Activated CD4-positive, alpha-beta T cell treated with anti-CD3 and anti-CD28 coated beads, Interleukin-2, amount 50 U/mL, for 1 hour (primary cell): Measurements from ENCODE around the gene KRTAP5-11.
A peak's percentile ranks its signal among the peaks of the same experiment; 100 is the strongest.
"Not testable (repeated sequence)": the region's sequence is repeated elsewhere in the genome, so short reads cannot be mapped to it uniquely, and the experiment has no call there.

Experiments
- DNase-seq: peaks from one replicate; pipeline ENCODE4 v3.0.0-alpha.2; 2020

KRTAP5-11 gene

DNA sequence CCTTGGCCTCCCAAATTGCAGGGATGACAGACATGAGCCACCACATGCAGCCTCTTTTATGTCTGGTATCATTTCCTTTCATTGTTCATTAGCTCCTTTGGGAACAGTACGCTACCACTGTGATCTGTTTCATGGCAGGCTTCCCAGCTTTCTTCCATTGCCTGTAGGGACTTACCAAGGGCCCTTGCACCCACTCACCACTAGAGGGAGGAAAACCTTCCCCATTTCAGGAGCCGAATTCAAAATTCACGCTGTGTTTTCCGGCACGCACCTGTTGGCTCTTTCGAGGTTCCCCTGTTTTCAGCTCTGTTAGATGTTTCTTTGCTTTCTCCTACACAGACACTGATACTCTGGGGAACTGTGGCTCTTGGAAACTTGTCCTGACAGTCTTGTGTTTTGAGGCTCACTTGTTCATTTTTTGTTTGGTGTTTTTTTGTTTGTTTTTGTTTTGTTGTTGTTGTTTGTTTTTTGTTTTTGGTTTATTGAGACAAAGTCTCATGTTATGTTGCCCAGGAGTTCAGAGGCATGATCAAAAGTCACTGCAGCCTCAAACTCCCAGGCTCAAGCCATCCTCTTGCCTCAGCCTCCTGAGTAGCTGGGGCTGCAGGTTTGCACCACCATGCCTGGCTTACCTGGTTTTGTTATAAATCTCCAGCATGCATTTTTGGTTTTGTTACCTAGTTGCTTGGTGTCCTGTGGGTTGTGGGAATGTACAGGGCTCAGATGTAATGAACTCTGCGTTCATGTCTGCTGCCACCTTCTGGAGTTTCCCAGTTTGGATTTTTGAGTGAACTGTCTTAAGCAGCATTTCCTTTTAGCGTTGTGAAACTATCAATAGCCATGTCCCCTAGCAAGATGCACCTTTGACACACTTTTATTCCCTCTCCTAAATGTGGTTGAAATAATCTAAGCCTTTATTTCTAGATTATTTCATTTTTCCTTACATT, 2.3 kb downstream of the KRTAP5-11 start:
- DNase-seq: peak; percentile 7

DNA sequence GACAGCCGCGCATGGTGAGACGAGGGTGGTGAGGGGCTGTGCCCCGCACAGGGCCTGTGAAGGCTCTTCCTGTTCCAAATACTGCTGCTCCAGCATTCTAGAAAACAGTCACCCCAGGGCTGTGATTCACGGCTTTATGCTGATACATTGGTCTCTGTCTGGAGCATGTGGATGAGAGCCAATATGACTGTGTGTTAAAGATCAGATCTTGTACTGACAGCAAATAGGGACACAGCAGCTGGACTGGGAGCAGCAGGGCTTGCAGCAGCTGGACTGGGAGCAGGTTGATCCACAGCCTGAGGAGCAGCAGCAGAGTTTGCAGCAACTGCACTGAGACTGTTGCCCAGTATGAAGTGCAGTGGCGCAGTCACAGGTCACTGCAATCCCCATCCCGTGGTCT, 3.2 kb downstream of the KRTAP5-11 start:
- not testable (repeated sequence) for DNase-seq

DNA sequence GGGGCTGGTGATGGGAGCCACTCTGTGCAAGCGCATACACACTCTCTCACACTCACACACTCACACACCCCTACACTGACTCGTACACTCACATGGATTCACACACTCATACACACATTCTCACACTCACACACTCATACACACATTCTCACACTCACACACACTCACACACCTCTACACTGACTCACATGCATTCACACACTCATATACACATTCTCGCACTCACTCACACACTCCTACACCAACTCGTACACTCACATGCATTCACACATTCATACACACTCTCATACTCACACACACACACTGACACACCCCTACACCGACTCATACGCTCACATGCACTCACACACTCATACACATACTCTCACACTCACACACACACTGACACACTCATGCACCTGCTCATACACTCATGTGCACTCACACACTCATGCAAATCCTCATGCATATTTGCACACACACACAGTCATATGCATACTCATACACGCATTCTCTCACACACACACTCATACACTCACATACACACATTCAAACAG, 5.1 kb downstream of the KRTAP5-11 start:
- no peak for DNase-seq

DNA sequence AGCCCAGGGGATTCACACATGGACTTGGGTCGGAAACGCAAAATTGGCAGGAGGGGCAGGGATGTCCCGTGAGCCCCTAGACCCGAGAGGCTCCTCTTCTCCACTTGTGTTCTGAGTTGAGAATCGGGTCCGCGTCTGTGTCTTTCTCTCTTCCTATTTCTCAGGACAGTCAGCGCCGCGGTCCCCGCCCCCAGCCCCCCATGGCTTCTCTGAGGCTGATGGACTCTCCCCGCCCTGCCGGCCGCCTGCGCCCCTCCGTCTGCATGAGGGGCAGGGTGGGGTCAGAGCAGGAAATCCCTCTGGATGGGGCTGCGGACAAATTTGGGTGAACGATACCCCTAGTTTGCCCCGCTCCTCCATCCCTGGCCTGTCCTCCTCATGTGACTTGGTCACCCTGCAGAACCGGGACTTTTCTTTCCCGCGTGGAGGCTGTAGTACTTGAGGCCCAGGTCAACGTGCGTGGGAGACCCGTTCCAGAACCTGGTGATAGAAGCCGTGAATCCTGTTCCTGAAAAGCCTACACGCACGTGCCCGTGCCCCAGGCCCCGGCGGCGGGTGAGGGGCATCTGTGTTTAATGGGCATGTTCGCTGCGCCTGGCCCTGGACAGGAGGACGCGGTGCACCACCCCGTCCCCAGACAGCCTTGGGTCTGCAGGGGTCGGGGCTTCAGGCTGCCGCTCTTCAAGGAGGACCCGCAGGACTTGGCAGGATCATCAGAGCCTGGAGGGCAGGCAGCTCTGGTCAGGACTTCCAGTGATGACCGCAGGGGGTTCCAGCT, 5.8 kb downstream of the KRTAP5-11 start:
- DNase-seq: not testable (repeated sequence)

DNA sequence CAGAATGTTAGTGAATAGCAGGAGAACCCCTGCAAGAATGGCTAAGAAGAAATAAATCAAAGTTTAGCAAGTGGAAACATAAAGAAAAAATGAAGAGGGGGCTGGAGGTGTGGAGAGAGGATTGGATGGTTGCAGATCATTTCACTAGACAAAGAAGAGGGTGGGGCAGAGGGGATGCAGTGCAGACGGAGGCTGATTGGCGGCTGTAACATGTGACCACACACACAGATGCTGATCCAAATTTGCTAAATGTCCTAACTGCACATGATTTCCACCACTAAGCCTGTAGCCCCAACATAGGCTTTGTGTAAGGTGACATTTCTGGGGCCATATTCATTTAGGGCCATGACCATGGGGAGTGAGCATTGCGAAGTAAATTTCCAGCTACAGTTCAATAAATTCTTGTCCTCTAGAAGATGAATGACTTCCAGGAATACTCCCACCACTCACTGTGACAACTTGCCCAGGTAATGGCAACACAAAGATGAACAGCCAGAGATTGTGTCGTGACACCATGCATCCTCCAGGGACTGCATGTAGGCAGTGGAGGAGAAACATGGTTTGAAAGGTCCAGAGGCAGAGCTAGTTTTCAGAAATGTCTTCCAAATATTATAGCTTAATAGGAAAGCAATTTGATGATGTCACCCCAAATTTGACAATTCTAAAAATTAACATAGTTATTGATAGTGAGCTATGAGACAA, 6.8 kb downstream of the KRTAP5-11 start:
- no peak for DNase-seq

DNA sequence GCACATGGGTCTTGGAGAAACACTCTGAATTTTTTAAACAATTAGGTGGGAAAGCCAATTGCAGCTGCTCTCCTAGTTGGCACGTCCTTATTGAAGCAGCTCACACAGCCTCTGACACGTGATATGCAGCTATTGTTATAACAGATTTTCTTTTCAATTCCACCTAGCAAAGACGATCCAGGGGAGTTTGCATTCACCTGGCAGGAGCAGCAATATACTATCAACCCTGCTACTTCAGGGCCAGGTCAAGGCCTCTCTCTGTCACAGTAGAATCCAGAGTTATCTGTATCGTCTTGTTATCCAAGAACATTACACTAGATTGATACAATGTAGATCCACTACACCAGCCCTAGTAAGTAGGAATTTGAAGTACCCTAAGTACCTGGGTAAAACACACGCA, 8.3 kb downstream of the KRTAP5-11 start:
- DNase-seq: no peak

DNA sequence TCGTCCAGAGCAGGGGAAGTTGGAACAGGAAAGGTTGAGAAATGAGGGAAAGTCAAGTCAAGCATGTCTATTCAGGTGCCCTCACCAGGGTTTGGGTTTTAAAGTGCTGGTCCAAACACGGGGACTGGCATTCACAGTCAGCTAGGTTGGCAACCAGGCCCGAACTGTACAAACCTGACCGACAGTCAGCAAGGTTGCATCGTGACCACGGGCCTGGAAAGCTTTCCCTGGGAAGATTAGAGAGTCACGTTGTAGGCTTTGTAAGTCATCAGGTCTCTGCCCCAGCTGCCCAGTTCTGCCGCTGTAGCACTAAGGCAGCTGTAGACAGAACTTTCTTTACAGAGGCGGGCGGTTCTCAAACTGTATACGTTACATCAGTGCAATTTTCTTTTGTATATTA, 9.9 kb downstream of the KRTAP5-11 start:
- no peak for DNase-seq

DNA sequence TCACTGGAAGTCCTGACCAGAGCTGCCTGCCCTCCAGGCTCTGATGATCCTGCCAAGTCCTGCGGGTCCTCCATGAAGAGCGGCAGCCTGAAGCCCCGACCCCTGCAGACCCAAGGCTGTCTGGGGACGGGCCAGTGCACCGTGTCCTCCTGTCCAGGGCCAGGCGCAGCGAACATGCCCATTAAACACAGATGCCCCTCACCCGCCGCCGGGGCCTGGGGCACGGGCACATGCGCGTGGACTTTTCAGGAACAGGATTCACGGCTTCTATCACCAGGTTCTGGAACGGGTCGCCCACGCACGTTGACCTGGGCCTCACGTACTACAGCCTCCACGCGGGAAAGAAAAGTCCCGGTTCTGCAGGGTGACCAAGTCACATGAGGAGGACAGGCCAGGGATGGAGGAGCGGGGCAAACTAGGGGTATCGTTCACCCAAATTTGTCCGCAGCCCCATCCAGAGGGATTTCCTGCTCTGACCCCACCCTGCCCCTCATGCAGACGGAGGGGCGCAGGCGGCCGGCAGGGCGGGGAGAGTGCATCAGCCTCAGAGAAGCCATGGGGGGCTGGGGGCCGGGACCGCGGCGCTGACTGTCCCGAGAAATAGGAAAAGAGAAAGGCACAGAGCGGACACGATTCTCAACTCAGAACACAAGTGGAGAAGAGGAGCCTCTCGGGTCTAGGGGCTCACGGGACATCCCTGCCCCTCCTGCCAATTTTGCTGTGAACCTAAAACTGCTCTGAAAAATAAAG, 11.4 kb downstream of the KRTAP5-11 start:
- DNase-seq: not testable (repeated sequence)

DNA sequence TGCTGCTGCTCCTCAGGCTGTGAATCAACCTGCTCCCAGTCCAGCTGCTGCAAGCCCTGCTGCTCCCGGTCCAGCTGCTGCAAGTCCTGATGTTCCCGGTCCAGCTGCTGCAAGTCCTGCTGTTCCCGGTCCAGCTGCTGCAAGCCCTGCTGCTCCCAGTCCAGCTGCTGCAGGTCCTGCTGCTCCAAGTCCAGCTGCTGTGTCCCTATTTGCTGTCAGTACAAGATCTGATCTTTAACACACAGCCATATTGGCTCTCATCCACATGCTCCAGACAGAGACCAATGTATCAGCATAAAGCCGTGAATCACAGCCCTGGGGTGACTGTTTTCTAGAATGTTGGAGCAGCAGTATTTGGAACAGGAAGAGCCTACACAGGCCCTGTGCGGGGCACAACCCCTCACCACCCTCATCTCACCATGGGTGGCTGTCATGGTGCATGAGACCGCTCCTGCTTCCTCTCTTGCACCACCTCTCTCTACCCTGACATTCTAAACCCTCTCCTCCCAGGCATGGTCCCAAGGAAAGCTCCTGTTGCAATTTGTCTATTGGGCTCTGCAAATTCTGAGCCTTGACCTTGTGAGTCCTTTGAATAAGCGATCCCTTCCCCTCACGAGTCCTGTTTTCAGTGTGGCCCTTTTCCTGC, 13.8 kb downstream of the KRTAP5-11 start:
- DNase-seq: no peak

DNA sequence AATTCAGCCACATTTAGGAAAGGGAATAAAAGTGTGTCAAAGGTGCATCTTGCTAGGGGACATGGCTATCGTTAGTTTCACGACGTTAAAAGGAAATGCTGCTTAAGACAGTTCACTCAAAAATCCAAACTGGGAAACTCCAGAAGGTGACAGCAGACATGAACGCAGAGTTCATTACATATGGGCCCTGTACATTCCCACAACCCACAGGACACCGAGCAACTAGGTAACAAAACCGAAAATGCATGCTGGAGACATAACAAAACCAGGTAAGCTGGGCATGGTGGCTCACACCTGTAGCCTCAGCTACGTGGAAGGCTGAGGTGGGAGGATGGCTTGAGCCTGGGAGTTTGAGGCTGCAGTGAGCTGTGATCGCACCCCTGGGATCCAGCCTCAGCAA, 15.0 kb downstream of the KRTAP5-11 start:
- DNase-seq: not testable (repeated sequence)

DNA sequence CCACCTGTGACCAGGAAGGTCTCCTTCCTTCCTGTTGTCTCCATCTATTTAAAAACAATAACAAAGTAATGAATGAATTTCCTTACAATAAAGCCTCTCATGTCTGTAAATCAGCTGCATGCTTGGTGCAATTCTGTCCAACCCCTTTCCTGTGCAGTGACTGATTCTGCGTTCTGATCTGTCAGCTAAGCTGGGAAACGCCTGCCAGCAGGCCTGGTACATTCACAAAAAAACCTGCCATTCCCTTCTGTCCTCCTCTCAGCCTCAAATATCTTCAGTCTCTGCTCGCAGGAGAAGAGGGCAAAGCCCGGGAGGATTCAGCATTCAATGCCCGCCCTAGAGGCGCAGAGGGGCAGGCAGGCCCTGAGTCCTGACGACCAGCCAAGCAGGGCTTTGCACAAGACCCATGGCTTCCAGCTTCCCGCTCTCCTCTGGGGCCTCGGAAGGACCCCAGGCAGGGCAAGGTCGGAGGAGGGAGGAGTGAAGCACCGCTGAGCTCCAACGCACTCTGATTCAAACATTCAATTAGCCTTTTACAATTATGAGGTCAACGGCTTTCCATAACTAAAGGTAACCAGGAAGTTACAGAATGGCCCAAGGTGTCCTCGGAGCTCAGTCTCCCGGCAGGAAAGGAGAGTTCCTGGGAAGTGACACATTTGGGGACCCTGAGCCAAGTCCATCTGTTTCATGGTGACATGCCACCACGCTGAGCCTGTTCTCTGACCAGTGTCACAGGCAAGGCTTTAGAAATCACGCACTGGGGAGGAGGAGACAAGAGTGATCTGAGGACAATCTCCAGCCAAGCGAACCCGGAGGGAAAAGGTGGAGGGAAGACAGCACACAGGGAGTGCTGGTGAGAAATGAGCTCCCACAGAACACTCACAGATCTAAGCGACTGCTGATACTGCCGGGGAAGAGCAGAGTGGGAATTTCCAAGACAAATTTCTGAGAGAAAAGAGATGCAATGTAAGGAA, 15.8 kb downstream of the KRTAP5-11 start:
- not testable (repeated sequence) for DNase-seq

DNA sequence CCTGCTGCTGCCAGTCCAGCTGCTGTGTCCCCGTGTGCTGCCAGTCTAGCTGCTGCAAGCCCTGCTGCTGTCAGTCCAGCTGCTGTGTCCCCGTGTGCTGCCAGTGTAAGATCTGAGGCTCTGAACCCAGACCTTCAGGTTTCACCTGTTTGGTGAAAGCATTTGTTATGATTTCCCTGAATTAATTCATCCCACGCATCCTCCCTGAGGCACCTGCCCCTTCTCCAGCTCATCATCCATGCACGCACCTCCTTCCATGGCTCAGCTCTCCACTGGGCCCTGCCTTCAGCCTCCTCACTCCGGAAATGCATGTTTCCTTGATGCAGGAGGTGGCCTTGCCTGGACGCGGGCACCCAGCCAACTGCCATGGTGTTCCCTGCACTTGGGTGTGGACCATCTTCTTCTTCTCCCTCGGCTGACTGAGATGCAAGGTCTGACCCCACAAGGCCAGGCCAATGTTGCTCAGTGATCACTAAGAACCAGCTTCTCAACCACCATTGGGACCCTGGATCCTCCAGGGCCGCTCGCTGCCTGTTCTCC, 16.5 kb downstream of the KRTAP5-11 start:
- DNase-seq: no peak

DNA sequence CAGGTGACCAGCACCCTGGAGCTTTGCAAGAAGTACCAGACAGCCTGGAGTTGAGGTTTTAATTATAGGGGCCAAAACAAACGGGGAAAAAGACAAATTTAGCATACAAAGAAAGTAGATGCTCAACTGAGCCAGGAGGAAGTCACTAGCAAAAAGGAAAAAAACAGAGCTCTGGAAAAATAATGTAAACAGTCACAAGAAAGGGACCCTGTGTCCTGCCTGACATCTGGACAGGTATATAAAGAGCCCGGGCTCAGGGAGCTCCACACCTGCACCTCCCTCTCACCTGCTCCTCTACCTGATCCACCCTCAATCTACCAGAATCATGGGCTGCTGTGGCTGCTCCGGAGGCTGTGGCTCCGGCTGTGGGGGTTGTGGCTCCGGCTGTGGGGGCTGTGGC, 17.4 kb downstream of the KRTAP5-11 start, which contains the start of gene KRTAP5-10:
Gene KRTAP5-10 (plus strand): TSS at position 301 of the 400 bp plus-strand sequence. CDS start 25 bp downstream, at position 326.
- no peak for DNase-seq

DNA sequence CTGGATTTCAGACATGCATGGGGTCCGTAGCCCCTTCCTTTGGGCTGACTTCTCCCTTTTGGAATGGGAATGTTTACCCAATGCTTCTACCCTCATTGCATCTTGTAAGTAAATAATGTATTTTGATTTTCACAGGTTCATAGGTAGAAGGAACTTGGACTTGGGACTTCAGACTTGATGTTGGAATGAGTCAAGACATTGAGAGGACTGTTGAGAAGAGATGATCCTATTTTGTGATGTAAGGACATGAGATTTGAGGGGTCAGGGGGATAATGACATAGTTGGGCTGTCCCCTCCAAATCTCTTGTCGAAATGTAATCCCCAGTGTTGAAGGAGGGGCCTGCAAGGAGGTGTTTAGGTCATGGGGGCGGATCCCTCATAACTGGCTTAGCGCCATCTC, 18.2 kb downstream of the KRTAP5-11 start:
- DNase-seq: no peak

DNA sequence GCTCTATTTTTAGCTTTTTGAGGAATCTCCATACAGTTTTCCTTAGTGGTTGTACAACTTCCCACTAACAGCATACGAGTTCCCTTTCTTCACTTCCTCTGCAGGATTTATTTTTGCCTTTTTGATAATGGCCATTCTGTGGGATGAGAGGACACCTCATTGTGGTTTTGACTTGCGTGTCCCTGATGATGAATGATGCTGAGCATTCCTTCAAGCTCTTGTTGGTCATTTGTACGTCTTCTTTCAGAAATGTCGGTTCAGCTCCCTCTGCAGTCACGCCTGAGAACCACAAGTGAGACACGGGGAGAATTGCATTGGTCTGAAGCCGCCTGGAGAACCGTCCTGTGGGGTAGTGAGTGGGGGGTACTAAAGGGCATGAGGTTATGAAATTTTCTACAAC, 19.3 kb downstream of the KRTAP5-11 start:
- no peak for DNase-seq

DNA sequence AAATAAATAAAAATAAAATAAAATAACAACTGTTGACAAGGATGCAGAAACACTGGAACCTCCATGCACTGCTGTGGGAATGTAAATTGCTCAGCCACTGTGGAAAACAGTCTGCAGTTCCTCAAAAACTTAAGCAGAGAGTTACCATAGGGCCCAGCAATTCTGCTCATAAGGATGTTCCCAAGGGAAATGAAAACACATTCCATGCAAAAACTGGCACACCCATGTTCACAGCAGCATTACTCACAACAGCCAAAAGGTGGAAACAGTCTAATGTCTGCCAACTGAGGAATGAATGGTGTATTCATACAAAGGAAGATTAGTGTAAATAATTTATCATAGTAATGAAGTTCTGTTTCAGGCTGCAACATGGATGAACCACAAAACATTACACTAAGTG, 20.6 kb downstream of the KRTAP5-11 start:
- no peak for DNase-seq

DNA sequence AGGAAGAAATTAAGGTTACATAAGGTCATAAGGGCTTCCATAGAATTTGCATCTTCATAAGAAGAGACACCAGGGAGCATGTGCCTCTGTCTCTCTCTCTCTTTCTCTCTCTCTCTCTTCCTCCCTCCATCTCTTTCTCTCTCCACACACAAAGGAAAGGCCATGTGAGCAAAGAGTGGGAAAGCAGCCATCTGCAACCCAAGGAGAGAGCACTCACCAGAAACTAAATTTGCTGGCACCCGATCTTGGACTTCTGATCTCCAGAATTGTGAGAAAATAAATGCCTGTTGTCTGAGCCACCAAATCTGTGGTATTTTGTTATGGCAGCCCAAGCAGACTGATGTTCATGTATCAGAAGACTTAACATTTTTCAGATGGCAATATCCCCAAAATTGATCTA, 23.7 kb downstream of the KRTAP5-11 start:
- no peak for DNase-seq

DNA sequence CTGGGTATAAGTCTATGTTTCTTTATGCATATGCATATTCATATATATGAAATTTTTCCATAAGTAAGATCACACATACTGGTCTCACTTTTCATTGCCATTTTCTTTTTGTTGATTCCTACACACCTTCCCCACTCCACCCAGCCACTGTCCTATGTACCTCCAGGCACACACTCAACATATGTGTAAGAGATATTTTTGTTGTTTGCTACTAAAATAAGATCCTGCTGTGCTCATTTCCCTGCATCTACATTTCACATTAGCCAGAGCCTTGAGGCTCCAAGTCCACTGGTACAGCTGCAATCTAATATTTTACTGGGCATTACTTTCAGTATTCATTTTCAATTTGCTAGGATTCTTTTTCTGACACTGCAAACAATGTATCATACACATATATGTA, 25.4 kb downstream of the KRTAP5-11 start:
- no peak for DNase-seq

DNA sequence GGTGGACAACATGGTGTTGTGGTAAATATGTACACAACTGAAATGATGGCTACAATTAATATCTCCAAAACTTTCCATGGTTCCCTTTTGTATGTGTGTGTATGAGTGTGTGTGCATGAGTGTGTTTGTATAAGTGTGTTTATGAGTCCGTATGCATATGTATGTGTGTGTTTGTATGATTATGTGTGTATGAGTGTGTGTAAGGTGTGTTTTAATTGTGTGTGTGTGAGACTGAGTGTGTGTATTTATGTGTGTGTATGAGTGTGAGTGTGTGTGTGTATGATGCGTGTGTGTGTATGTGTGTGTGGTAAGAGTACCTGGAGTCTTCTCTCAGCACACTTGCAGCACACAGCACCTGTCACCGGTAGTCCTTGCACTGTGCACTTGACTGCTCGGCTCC, 26.7 kb downstream of the KRTAP5-11 start:
- DNase-seq: no peak

DNA sequence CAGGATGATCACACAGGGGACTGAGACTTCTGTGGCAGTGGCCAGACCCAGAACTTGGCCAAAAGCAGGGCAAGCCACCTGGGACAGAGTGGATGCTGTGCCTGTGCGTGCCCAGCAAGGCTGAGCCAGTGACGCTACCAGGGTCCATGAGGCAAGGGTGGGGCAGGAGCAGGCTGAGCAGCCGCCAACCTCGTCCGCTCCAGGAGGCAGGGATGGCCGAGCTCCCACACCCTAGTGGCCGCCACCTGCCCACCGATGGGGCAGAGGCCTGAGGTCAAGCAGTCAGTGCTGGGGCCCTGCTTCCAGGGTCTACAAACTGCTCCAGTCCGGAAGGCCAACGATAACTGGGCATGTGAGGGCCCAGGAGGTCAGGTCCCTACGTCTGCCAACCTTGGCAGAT, 27.2 kb downstream of the KRTAP5-11 start:
- no peak for DNase-seq
